Measurements from ENCODE around the gene SMAD2.

DNA sequence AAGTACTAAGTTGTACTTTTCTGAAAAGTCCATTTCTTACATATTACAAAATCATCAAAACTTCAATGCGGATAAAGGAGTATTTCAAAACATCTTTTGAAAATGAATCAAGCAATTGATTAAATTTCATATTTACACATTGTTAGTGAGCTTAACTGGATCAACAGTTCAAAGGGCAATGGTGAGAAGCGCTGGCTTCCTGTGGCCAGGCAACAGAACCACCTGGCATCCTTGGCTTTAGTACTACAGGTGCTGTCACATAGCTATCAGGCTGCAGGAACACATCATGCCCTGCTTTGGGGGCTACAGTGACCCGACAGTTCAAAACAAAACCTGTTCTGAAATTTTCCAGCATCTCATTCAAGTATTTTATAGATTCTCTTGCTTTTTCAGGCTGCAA lies 59.2 kb downstream of the SMAD2 start:
- TF ChIP-seq RCOR1 (IDR thresholded peaks at IDR 0.05; ENCODE audit: low read depth, low read length) (no peak), HOXA7 (CRISPR knock-in tag; IDR thresholded peaks at IDR 0.05) (no peak), CHD2 (IDR thresholded peaks at IDR 0.05; ENCODE audit: low read length, partially characterized antibody) (no peak), REST (IDR thresholded peaks at IDR 0.05) (no peak), POLR2AphosphoS2 (conservative IDR thresholded peaks at IDR 0.05; ENCODE audit: low read length) (no peak), NFE2L2 (conservative IDR thresholded peaks at IDR 0.05; ENCODE audit: low read length) (no peak), KDM1A (IDR thresholded peaks at IDR 0.05; ENCODE audit: low read depth) (no peak), ZFP36 (IDR thresholded peaks at IDR 0.05; ENCODE audit: borderline replicate concordance, partially characterized antibody) (no peak), EP300 (IDR thresholded peaks at IDR 0.05) (no peak), CEBPB (IDR thresholded peaks at IDR 0.05) (no peak), NR3C1 (IDR thresholded peaks at IDR 0.05) (no peak), MAFK (IDR thresholded peaks at IDR 0.05; ENCODE audit: partially characterized antibody) (no peak)
- TF ChIP-seq, protein P1, sequence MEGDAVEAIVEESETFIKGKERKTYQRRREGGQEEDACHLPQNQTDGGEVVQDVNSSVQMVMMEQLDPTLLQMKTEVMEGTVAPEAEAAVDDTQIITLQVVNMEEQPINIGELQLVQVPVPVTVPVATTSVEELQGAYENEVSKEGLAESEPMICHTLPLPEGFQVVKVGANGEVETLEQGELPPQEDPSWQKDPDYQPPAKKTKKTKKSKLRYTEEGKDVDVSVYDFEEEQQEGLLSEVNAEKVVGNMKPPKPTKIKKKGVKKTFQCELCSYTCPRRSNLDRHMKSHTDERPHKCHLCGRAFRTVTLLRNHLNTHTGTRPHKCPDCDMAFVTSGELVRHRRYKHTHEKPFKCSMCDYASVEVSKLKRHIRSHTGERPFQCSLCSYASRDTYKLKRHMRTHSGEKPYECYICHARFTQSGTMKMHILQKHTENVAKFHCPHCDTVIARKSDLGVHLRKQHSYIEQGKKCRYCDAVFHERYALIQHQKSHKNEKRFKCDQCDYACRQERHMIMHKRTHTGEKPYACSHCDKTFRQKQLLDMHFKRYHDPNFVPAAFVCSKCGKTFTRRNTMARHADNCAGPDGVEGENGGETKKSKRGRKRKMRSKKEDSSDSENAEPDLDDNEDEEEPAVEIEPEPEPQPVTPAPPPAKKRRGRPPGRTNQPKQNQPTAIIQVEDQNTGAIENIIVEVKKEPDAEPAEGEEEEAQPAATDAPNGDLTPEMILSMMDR (IDR thresholded peaks at IDR 0.05), result no peak
- TF ChIP-seq, protein P2, sequence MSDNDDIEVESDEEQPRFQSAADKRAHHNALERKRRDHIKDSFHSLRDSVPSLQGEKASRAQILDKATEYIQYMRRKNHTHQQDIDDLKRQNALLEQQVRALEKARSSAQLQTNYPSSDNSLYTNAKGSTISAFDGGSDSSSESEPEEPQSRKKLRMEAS (IDR thresholded peaks at IDR 0.05), result no peak
